OCI-LY7 (cell line): ENCODE measurements around the gene TBP. TPM values are rescaled to one million over a fixed set of nuclear protein-coding genes. Genes with fewer than 3 reads are reported as not detected.
"Not testable (repeated sequence)": the region's sequence is repeated elsewhere in the genome, so short reads cannot be mapped to it uniquely, and the experiment has no call there.

ENCODE experiments used
- BruUV-seq: library from RNA; stranded (reverse); fragments of 400-500 nt; replicated peaks from 2 replicates; lab custom pipeline; 2021; lab: Mats Ljungman, UMichigan
- CTCF ChIA-PET: fragments of 300-600 bp; sonication (Branson Sonifier 250); formaldehyde crosslinking; loops from one replicate; lab custom pipeline; 2022; ENCODE audit warnings: antibody characterized with exemption; ENCODE audit not compliant: unreplicated experiment; lab: Charles Lee
- POLR2A ChIA-PET: fragments of 300-600 bp; sonication (Branson Sonifier 250); formaldehyde crosslinking; loops from one replicate; lab custom pipeline; 2022; ENCODE audit warnings: antibody characterized with exemption; lab: Charles Lee
- DNase-seq: peaks from one replicate; pipeline ENCODE4 v3.0.0-alpha.2; 2015; ENCODE audit warnings: low spot score
- H2AFZ ChIP-seq: fragments of 200-600 bp; sonication (generic), shearing (Covaris generic); 2 replicates; pipeline ENCODE4 v1.6.1; 2014; ENCODE audit warnings: mild to moderate bottlenecking, antibody characterized with exemption, low read length, moderate library complexity
- H3K27ac ChIP-seq: fragments of 200-600 bp; sonication (generic); 2 replicates; pipeline ENCODE4 v1.5.1; 2014; ENCODE audit warnings: mixed run types, low read depth, mild to moderate bottlenecking, moderate library complexity, low read length, inconsistent platforms; ENCODE audit not compliant: poor library complexity, severe bottlenecking
- H3K36me3 ChIP-seq: fragments of 200-600 bp; sonication (generic); 2 replicates; pipeline ENCODE4 v1.6.1; 2014; ENCODE audit warnings: mild to moderate bottlenecking, antibody characterized with exemption, low read length, moderate library complexity, mixed read lengths; ENCODE audit not compliant: insufficient read depth
- H3K4me1 ChIP-seq: fragments of 200-600 bp; sonication (generic); 2 replicates; pipeline ENCODE4 v1.5.1; 2014; ENCODE audit warnings: mild to moderate bottlenecking, low read length; ENCODE audit not compliant: insufficient read depth, poor library complexity, severe bottlenecking
- H3K4me2 ChIP-seq: fragments of 200-600 bp; sonication (generic); 2 replicates; pipeline ENCODE4 v1.6.1; 2014; ENCODE audit warnings: mild to moderate bottlenecking, low read length
- H3K4me3 ChIP-seq: fragments of 200-600 bp; sonication (generic); 2 replicates; pipeline ENCODE4 v1.5.1; 2014; ENCODE audit warnings: mild to moderate bottlenecking, low read depth, low read length; ENCODE audit not compliant: poor library complexity, severe bottlenecking
- H3K79me2 ChIP-seq: fragments of 200-600 bp; sonication (generic); 2 replicates; pipeline ENCODE4 v1.6.1; 2016; ENCODE audit warnings: low read depth, mild to moderate bottlenecking, low read length, moderate library complexity, mixed read lengths; ENCODE audit not compliant: insufficient read depth
- H3K9me2 ChIP-seq: fragments of 200-600 bp; sonication (generic); 2 replicates; pipeline ENCODE4 v1.6.1; 2016; ENCODE audit warnings: mild to moderate bottlenecking, low read length, mixed read lengths; ENCODE audit not compliant: insufficient read depth
- H3K9me3 ChIP-seq: fragments of 200-600 bp; sonication (generic); 2 replicates; pipeline ENCODE4 v1.6.1; 2014; ENCODE audit warnings: mild to moderate bottlenecking, mixed run types, low read length, mixed read lengths
- H4K20me1 ChIP-seq: fragments of 200-600 bp; sonication (generic); 2 replicates; pipeline ENCODE4 v1.6.1; 2014; ENCODE audit warnings: mild to moderate bottlenecking, antibody characterized with exemption, low read length, moderate library complexity, mixed read lengths; ENCODE audit not compliant: insufficient read depth
- EZH2phosphoT487 ChIP-seq: fragments of 200-600 bp; sonication (generic); IDR thresholded peaks from 2 replicates; pipeline ENCODE4 v1.6.1; 2018; ENCODE audit warnings: low read depth, borderline replicate concordance, mild to moderate bottlenecking, mixed run types, antibody characterized with exemption, low read length, moderate library complexity, mixed read lengths
- intact Hi-C: fragments of 100-400 bp; cut with micrococcal nuclease; formaldehyde crosslinking; loops from one replicate; pipeline ENCODE4 v1.10.0; 2022; ENCODE audit not compliant: unreplicated experiment
- total RNA-seq, 2 experiments: library from RNA; depleted of rRNA in 1 of 2; stranded (reverse); fragments of >200 nt in 1 of 2; shearing (Covaris generic) in 1 of 2; gene quantifications; 2 replicates each; pipeline ENCODE4 v1.2.3, GENCODE V29; 2014 to 2022
- TF ChIP-seq, protein P1 (sequence below): fragments of 200-600 bp; sonication (generic); conservative IDR thresholded peaks from 2 replicates; pipeline ENCODE4 v1.5.1; 2014; ENCODE audit warnings: mild to moderate bottlenecking, antibody characterized with exemption, low read length, moderate library complexity, mixed read lengths

TBP gene
- total RNA-seq, 2 experiments from 2014 or later = 23.3 to 29.2 TPM

GRCh38 chr6:170525795-170526194 lies 28.4 kb upstream of the TBP start:
- Histone ChIP-seq H3K9me3 (no peaks in the 10 kb centered on the region), H4K20me1 (no peaks in the 10 kb centered on the region), H3K36me3 (no peaks in the 10 kb centered on the region), H3K27ac (no peak overlapping the region), H3K4me1 (no peaks in the 10 kb centered on the region), H3K79me2 (no peaks in the 10 kb centered on the region), H3K4me3 (no peak overlapping the region), H3K9me2 (no peaks in the 10 kb centered on the region), H2AFZ (no peak overlapping the region), H3K4me2 (no peak overlapping the region)
- DNase-seq = no peak
- ChIA-PET CTCF (no interaction called here), POLR2A (no interaction called here)
- no TSS peak for BruUV-seq
- intact Hi-C loops = no loop called here
- no peak for TF ChIP-seq EZH2phosphoT487
- TF ChIP-seq, protein P1, sequence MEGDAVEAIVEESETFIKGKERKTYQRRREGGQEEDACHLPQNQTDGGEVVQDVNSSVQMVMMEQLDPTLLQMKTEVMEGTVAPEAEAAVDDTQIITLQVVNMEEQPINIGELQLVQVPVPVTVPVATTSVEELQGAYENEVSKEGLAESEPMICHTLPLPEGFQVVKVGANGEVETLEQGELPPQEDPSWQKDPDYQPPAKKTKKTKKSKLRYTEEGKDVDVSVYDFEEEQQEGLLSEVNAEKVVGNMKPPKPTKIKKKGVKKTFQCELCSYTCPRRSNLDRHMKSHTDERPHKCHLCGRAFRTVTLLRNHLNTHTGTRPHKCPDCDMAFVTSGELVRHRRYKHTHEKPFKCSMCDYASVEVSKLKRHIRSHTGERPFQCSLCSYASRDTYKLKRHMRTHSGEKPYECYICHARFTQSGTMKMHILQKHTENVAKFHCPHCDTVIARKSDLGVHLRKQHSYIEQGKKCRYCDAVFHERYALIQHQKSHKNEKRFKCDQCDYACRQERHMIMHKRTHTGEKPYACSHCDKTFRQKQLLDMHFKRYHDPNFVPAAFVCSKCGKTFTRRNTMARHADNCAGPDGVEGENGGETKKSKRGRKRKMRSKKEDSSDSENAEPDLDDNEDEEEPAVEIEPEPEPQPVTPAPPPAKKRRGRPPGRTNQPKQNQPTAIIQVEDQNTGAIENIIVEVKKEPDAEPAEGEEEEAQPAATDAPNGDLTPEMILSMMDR = no peak

DNA sequence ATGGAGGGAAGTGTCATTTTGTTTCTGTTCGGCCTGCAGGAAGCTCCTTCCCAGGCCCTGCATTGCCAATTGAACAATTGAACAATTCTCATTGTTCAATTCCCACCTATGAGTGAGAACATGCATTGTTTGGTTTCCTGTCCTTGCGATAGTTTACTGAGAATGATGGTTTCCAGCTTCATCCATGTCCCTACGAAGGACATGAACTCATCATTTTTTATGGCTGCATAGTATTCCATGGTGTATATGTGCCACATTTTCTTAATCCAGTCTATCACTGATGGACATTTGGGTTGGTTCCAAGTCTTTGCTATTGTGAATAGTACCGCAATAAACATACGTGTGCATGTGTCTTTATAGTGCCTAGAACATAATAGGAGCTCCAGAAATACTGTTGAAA lies 26.2 kb upstream of the TBP start:
- intact Hi-C loops, CTCF ChIA-PET: not testable (repeated sequence)

DNA sequence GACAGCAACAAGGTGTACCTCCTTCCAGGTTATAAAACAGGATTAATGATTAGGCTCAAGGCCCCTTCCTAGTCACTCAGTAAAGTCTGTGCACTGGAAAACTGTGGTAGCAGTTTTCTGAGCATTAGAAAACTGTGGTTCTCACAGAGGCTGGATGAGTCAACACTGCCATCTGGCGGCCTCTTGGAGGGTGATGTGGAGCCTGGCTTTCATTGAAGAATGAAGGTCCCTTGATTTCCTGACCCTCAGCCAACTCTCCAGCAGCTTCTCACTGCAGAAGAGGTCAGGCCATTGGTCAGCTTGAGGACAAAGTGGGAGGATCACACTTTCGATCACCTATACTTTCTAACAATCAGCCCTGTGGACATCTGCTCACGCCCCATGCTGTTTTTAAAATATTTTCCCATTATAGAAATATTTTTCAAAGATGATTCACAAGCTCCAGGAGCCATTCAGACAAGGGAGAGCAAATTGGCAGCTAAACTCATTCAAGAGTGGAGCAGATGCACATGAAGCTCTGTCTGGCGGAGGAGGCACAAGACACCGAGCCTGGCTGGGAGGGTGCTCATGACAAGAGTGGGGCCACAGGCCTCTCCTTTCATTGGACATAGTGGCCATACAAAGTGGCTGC lies 24.2 kb upstream of the TBP start:
- ChIA-PET CTCF (interaction anchor here (0.6 to 2.4 kb wide), 3 partner anchors 11 to 740 kb away, joined by 3 to 9 read pairs (median 3); no protein-coding TSS in a partner anchor), POLR2A (no interaction called here)
- intact Hi-C loops = loop anchor here (1.0 to 5.0 kb wide), 3 partner anchors 740 to 1633 kb away; no protein-coding TSS in a partner anchor
- H3K79me2 ChIP-seq = no peaks in the 10 kb centered on the region
- no peak overlapping the region for H2AFZ ChIP-seq
- H3K9me3 ChIP-seq = no peaks in the 10 kb centered on the region
- TF ChIP-seq, protein P1 = peak; percentile 94
- no peak for TF ChIP-seq EZH2phosphoT487
- H3K4me1 ChIP-seq = no peaks in the 10 kb centered on the region
- no peak overlapping the region for H3K4me2 ChIP-seq
- H3K9me2 ChIP-seq = no peaks in the 10 kb centered on the region
- peaks cover 8% of the 10 kb centered on the region; the same call in 1 of the 2 replicates for H4K20me1 ChIP-seq
- peak; percentile 69 for DNase-seq
- no peak overlapping the region for H3K27ac ChIP-seq
- no peak overlapping the region for H3K4me3 ChIP-seq
- no TSS peak for BruUV-seq
- H3K36me3 ChIP-seq = peaks cover 32% of the 10 kb centered on the region

More for the DNA sequence above, 26.2 kb upstream of the TBP start:
- POLR2A ChIA-PET, DNase-seq, H3K4me3 ChIP-seq, H3K4me1 ChIP-seq, H4K20me1 ChIP-seq, H3K9me2 ChIP-seq, H3K9me3 ChIP-seq, H3K79me2 ChIP-seq, H3K27ac ChIP-seq, BruUV-seq, H3K4me2 ChIP-seq, H2AFZ ChIP-seq: not testable (repeated sequence)
- H3K36me3 ChIP-seq = peaks cover 13% of the 10 kb centered on the region
